ENCODE results near the gene PHC2. TPM values are rescaled to one million over a fixed set of nuclear protein-coding genes. Genes with fewer than 3 reads are reported as not detected.

The PHC2 gene
- total RNA-seq, 6 experiments from 2014 or later, result 49.3 to 86.5 (median 66.8) TPM

GRCh38 chr1:33472269-33472980 is 41.5 kb upstream of the PHC2 start, which contains the start of gene ZSCAN20:
TSS of gene ZSCAN20 (plus strand) at chr1:33472645. CDS start at chr1:33479289, 6,644 bp downstream.
- Histone ChIP-seq H3K4me3 (peak within 1 kb of the TSS; percentile 36 to 55 (median 46)), H3K36me3 (no peaks in the 10 kb centered on the region), H3K27ac (peak within 1 kb of the TSS in 1 of 3 donors; percentile 10), H3K4me1 (peaks cover 0 to 4% (median 0%) of the 10 kb centered on the region in 4 donors), H3K27me3 (no peaks in the 10 kb centered on the region), H3K9me3 (no peaks in the 10 kb centered on the region)
- ATAC-seq (peak; percentile 95 to 97 (median 96)), DNase-seq (peak; percentile 96 to 98 (median 97))
- intact Hi-C loops (cut with DNase I), result no loop called here
- TF ChIP-seq CTCF (IDR thresholded peaks at IDR 0.05), result no peak
- TF ChIP-seq POLR2A (IDR thresholded peaks at IDR 0.05), result peak; percentile 22
- WGBS (ENCODE audit: insufficient coverage, low coverage, low lambda C conversion rate, missing lambda C conversion rate), result 1% methylated on average over 34 of the region's 38 CpGs

- no peak overlapping the region for H3K27ac ChIP-seq
Observed at GRCh38 chr1:33471416-33471815, 40.5 kb upstream of the PHC2 start.

GRCh38 chr1:33470495-33471012 is 39.7 kb upstream of the PHC2 start:
- intact Hi-C loops (cut with DNase I), result no loop called here
- Histone ChIP-seq H3K36me3 (no peaks in the 10 kb centered on the region), H3K27ac (no peak overlapping the region), H3K27me3 (no peaks in the 10 kb centered on the region), H3K4me1 (peaks cover 0 to 4% (median 0%) of the 10 kb centered on the region in 4 donors), H3K4me3 (no peak overlapping the region), H3K9me3 (no peaks in the 10 kb centered on the region)
- ATAC-seq (peak; percentile 68 to 77 (median 74)), DNase-seq (peak in 2 of 3 donors; percentile 69 to 72)
- WGBS (ENCODE audit: insufficient coverage, low coverage, low lambda C conversion rate, missing lambda C conversion rate), result 2% methylated on average over 11 of the region's 11 CpGs
- TF ChIP-seq CTCF (IDR thresholded peaks at IDR 0.05) (peak; percentile 79 to 90 (median 85)), POLR2A (IDR thresholded peaks at IDR 0.05) (no peak)

More at GRCh38 chr1:33471416-33471815, 40.5 kb upstream of the PHC2 start:
- WGBS (ENCODE audit: insufficient coverage, low coverage, low lambda C conversion rate, missing lambda C conversion rate), result 96% methylated on average over 4 of the region's 4 CpGs
- peaks cover 0 to 4% (median 0%) of the 10 kb centered on the region in 4 donors for H3K4me1 ChIP-seq
- no peak overlapping the region for H3K4me3 ChIP-seq
- TF ChIP-seq POLR2A (IDR thresholded peaks at IDR 0.05) (no peak), CTCF (IDR thresholded peaks at IDR 0.05) (no peak)
- H3K27me3 ChIP-seq, result no peaks in the 10 kb centered on the region
- DNase-seq (no peak), ATAC-seq (no peak)
- H3K36me3 ChIP-seq, result no peaks in the 10 kb centered on the region
- intact Hi-C loops (cut with DNase I), result no loop called here
- no peaks in the 10 kb centered on the region for H3K9me3 ChIP-seq

GRCh38 chr1:33469691-33470090 is 38.8 kb upstream of the PHC2 start:
- Histone ChIP-seq H3K4me3 (no peak overlapping the region), H3K4me1 (peaks cover 0 to 4% (median 0%) of the 10 kb centered on the region in 4 donors), H3K9me3 (no peaks in the 10 kb centered on the region), H3K27ac (no peak overlapping the region), H3K27me3 (no peaks in the 10 kb centered on the region), H3K36me3 (no peaks in the 10 kb centered on the region)
- 65% methylated on average over 2 of the region's 2 CpGs for WGBS (ENCODE audit: insufficient coverage, low coverage, low lambda C conversion rate, missing lambda C conversion rate)
- intact Hi-C loops (cut with DNase I), result loop anchor here in 1 of 2 donors (10.0 kb wide), 1 partner anchor 175 kb away; no protein-coding TSS in a partner anchor
- TF ChIP-seq POLR2A (IDR thresholded peaks at IDR 0.05), result no peak
- TF ChIP-seq CTCF (IDR thresholded peaks at IDR 0.05), result no peak
- DNase-seq, result no peak
- ATAC-seq, result no peak
